ENCODE results near the gene CPEB3.

The CPEB3 gene

GRCh38 chr10:92202536-92202935 is 88.3 kb downstream of the CPEB3 start:
- no peak for TF ChIP-seq CTCF (IDR thresholded peaks at IDR 0.05; ENCODE audit: low read depth, low read length)
- no peak overlapping the region for H3K4me3 ChIP-seq (replicated peaks in 1 of 2; ENCODE audit: low read depth in 2 of 2, low read length in 2 of 2)
- DNase-seq (ENCODE audit: low read depth in 2 of 2): no peak

- TF ChIP-seq CTCF (IDR thresholded peaks at IDR 0.05; ENCODE audit: low read depth, low read length): no peak
- no peak overlapping the region for H3K4me3 ChIP-seq (replicated peaks in 1 of 2; ENCODE audit: low read depth in 2 of 2, low read length in 2 of 2)
- DNase-seq (ENCODE audit: low read depth in 2 of 2): no peak
These were observed 90.3 kb downstream of the CPEB3 start for GRCh38 chr10:92200564-92200963.

- no peak for DNase-seq (ENCODE audit: low read depth in 2 of 2)
- no peak overlapping the region for H3K4me3 ChIP-seq (replicated peaks in 1 of 2; ENCODE audit: low read depth in 2 of 2, low read length in 2 of 2)
- no peak for TF ChIP-seq CTCF (IDR thresholded peaks at IDR 0.05; ENCODE audit: low read depth, low read length)
These were observed 103.8 kb downstream of the CPEB3 start for GRCh38 chr10:92187101-92187500.

GRCh38 chr10:92184977-92185376 is 105.9 kb downstream of the CPEB3 start:
- TF ChIP-seq CTCF (IDR thresholded peaks at IDR 0.05; ENCODE audit: low read depth, low read length): no peak
- no peak for DNase-seq (ENCODE audit: low read depth in 2 of 2)
- H3K4me3 ChIP-seq (replicated peaks in 1 of 2; ENCODE audit: low read depth in 2 of 2, low read length in 2 of 2): no peak overlapping the region

- no peak for DNase-seq (ENCODE audit: low read depth in 2 of 2)
- no peak for TF ChIP-seq CTCF (IDR thresholded peaks at IDR 0.05; ENCODE audit: low read depth, low read length)
- H3K4me3 ChIP-seq (replicated peaks in 1 of 2; ENCODE audit: low read depth in 2 of 2, low read length in 2 of 2): no peak overlapping the region
These were observed 107.7 kb downstream of the CPEB3 start for GRCh38 chr10:92183199-92183598.

GRCh38 chr10:92181575-92181974 is 109.3 kb downstream of the CPEB3 start:
- TF ChIP-seq CTCF (IDR thresholded peaks at IDR 0.05; ENCODE audit: low read depth, low read length): peak; percentile 45
- no peak overlapping the region for H3K4me3 ChIP-seq (replicated peaks in 1 of 2; ENCODE audit: low read depth in 2 of 2, low read length in 2 of 2)
- DNase-seq (ENCODE audit: low read depth in 2 of 2): peak; percentile 14 to 28

GRCh38 chr10:92180399-92180798 is 110.5 kb downstream of the CPEB3 start:
- TF ChIP-seq CTCF (IDR thresholded peaks at IDR 0.05; ENCODE audit: low read depth, low read length): no peak
- DNase-seq (ENCODE audit: low read depth in 2 of 2): no peak
- H3K4me3 ChIP-seq (replicated peaks in 1 of 2; ENCODE audit: low read depth in 2 of 2, low read length in 2 of 2): no peak overlapping the region
